HepG2 (cell line): ENCODE data around the gene SIVA1. TPM values are rescaled to one million over a fixed set of nuclear protein-coding genes. Genes with fewer than 3 reads are reported as not detected.

Source experiments
- ATF7-NPFF ChIP-seq: sonication (generic); formaldehyde crosslinking; IDR thresholded peaks from 2 replicates; pipeline ENCODE4 v1.8.1; 2023; ENCODE audit warnings: mild to moderate bottlenecking, low read depth, missing genetic modification reagents, moderate library complexity
- EP300 ChIP-seq, 3 experiments: sonication (generic) in 1 of 3; formaldehyde crosslinking in 1 of 3; IDR thresholded peaks; 2 replicates each; pipeline versions ENCODE4 v1.5.1 to v1.6.1; 2011 to 2020; ENCODE audit warnings: low read depth in 2 of 3, low read length in 2 of 3, borderline replicate concordance in 1 of 3, improper control_type of control experiment in 1 of 3, mild to moderate bottlenecking in 1 of 3, missing genetic modification reagents in 1 of 3, moderate library complexity in 1 of 3
- GABPA ChIP-seq, 2 experiments: IDR thresholded peaks; 2 replicates each; pipeline ENCODE4 v1.6.1; 2011 to 2016; ENCODE audit warnings: low read depth in 2 of 2, low read length in 1 of 2, missing biosample characterization in 1 of 2, missing genetic modification characterization in 1 of 2
- HOXD1 ChIP-seq: sonication (generic); formaldehyde crosslinking; IDR thresholded peaks from 2 replicates; pipeline ENCODE4 v1.5.0; 2020; ENCODE audit warnings: missing genetic modification reagents
- KAT8 ChIP-seq: IDR thresholded peaks from 2 replicates; pipeline ENCODE4 v1.6.1; 2016; ENCODE audit warnings: missing genetic modification reagents, missing compliant biosample characterization
- KDM5A ChIP-seq: fragments of 200-600 bp; sonication (generic); IDR thresholded peaks from 2 replicates; pipeline ENCODE4 v1.7.0; 2018; ENCODE audit warnings: antibody characterized with exemption, mild to moderate bottlenecking, low read length, borderline replicate concordance
- SKI ChIP-seq: fragments of 450-650 bp; IDR thresholded peaks from one replicate; pipeline ENCODE4 v1.6.1; 2018; ENCODE audit warnings: mild to moderate bottlenecking; ENCODE audit not compliant: partially characterized antibody
- ZNF160 ChIP-seq: sonication (generic); formaldehyde crosslinking; IDR thresholded peaks from 2 replicates; pipeline ENCODE4 v1.8.0; 2022; ENCODE audit warnings: mild to moderate bottlenecking, inconsistent platforms, missing genetic modification reagents
- ZNF24 ChIP-seq: fragments of 450-650 bp; IDR thresholded peaks from 2 replicates; pipeline ENCODE4 v1.6.1; 2017; ENCODE audit warnings: antibody characterized with exemption, mild to moderate bottlenecking
- ZNF768 ChIP-seq: sonication (generic); formaldehyde crosslinking; IDR thresholded peaks from 2 replicates; pipeline ENCODE4 v1.4.0; 2020; ENCODE audit warnings: missing genetic modification reagents
- polyA plus RNA-seq, 8 experiments: library from polyadenylated mRNA; depleted of rRNA in 3 of 8; stranded (reverse) in 7 of 8; unstranded in 1 of 8; fragments of >200 nt; fragmentation: Illumina TruSeq in 4 of 8; extraction: Trizol in 4 of 8; gene quantifications; 2 replicates each; pipeline versions ENCODE4 v1.2.1 to v1.2.3, GENCODE V29; 2011 to 2016; ENCODE audit warnings: low read depth in 4 of 8, missing spikeins in 1 of 8, mixed read lengths in 1 of 8; ENCODE audit not compliant: insufficient read depth in 1 of 8
- total RNA-seq, 5 experiments: library from RNA; depleted of rRNA; stranded (reverse); fragments of >200 nt; fragmentation: Illumina TruSeq; extraction: Trizol; gene quantifications; 2 replicates each; pipeline ENCODE4 v1.2.3, GENCODE V29; 2016; ENCODE audit warnings: low read depth in 1 of 5
- TF ChIP-seq, protein P1 (sequence below): IDR thresholded peaks from 2 replicates; pipeline ENCODE4 v1.6.1; 2016
- TF ChIP-seq, protein P2 (sequence below): sonication (generic); formaldehyde crosslinking; IDR thresholded peaks from 2 replicates; pipeline ENCODE4 v1.4.0; 2020; ENCODE audit warnings: missing genetic modification reagents, borderline replicate concordance
- TF ChIP-seq, protein P3 (sequence below): sonication (generic); formaldehyde crosslinking; IDR thresholded peaks from 2 replicates; pipeline ENCODE4 v1.4.0; 2020; ENCODE audit warnings: mild to moderate bottlenecking, missing genetic modification reagents
- TF ChIP-seq, protein P4 (sequence below): sonication (generic); formaldehyde crosslinking; IDR thresholded peaks from 2 replicates; pipeline ENCODE4 v1.8.0; 2023; ENCODE audit warnings: mild to moderate bottlenecking, missing genetic modification reagents

Gene SIVA1
- total and polyA plus RNA-seq, 2 of the 13 experiments (the other 11 are each of a cell fraction or from before 2014, with no cell fraction given) = 123 to 186 TPM

DNA sequence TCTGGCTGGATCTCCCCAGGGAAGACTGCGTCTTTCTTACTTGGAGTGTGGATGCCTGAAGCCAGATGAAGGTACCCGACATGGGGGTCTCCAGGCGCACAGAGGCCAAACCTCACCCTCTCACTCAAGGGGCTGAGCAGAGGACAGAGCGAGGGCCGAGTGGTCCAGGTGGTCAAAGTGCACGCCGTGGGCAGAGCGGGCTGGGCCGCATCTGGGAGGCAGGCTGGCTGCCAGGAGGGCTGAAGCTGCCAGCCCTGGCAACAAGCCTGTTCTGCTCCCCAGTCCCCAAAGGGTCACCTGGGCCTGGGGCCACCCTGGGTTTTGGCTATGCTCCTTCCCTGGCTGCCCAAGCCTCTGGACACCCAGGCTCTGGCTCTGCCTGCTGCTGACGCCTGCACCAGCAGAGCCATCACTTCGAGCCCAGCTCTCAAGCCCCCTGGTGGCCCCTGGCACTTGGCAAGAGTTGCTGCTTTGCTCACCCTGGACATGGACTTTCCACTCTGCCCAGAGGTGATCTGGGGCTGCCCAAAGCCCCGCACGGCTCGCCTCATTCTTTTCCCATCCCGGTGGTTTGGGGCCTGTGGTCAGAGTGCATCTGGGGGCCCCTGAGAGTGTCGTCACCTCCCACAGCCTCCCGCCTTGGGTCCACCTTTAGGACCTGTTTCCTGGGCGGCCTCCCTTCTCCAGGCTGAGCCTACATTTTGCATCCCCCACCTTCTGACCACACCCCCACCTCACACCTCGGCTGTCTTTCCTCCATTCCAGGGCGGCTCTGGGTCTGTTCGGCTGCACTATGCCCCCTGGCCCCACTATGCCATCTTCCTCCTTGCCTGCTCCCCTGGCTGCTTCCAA lies 26.1 kb upstream of the SIVA1 start (continued):
- TF ChIP-seq, protein P1, sequence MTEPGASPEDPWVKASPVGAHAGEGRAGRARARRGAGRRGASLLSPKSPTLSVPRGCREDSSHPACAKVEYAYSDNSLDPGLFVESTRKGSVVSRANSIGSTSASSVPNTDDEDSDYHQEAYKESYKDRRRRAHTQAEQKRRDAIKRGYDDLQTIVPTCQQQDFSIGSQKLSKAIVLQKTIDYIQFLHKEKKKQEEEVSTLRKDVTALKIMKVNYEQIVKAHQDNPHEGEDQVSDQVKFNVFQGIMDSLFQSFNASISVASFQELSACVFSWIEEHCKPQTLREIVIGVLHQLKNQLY (CRISPR knock-in tag) = no peak
- TF ChIP-seq, protein P2, sequence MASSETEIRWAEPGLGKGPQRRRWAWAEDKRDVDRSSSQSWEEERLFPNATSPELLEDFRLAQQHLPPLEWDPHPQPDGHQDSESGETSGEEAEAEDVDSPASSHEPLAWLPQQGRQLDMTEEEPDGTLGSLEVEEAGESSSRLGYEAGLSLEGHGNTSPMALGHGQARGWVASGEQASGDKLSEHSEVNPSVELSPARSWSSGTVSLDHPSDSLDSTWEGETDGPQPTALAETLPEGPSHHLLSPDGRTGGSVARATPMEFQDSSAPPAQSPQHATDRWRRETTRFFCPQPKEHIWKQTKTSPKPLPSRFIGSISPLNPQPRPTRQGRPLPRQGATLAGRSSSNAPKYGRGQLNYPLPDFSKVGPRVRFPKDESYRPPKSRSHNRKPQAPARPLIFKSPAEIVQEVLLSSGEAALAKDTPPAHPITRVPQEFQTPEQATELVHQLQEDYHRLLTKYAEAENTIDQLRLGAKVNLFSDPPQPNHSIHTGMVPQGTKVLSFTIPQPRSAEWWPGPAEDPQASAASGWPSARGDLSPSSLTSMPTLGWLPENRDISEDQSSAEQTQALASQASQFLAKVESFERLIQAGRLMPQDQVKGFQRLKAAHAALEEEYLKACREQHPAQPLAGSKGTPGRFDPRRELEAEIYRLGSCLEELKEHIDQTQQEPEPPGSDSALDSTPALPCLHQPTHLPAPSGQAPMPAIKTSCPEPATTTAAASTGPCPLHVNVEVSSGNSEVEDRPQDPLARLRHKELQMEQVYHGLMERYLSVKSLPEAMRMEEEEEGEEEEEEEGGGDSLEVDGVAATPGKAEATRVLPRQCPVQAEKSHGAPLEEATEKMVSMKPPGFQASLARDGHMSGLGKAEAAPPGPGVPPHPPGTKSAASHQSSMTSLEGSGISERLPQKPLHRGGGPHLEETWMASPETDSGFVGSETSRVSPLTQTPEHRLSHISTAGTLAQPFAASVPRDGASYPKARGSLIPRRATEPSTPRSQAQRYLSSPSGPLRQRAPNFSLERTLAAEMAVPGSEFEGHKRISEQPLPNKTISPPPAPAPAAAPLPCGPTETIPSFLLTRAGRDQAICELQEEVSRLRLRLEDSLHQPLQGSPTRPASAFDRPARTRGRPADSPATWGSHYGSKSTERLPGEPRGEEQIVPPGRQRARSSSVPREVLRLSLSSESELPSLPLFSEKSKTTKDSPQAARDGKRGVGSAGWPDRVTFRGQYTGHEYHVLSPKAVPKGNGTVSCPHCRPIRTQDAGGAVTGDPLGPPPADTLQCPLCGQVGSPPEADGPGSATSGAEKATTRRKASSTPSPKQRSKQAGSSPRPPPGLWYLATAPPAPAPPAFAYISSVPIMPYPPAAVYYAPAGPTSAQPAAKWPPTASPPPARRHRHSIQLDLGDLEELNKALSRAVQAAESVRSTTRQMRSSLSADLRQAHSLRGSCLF = no peak
- peak in 1 of 2 experiments; percentile 53; a peak in 2 of 4 replicates for TF ChIP-seq EP300 (IDR thresholded peaks at IDR 0.05; ENCODE audit: low read depth in 2 of 2, low read length in 2 of 2)
- TF ChIP-seq EP300 (CRISPR knock-in tag; IDR thresholded peaks at IDR 0.05; ENCODE audit: borderline replicate concordance) = no peak
- TF ChIP-seq HOXD1 (CRISPR knock-in tag) = no peak
- TF ChIP-seq KAT8 (CRISPR knock-in tag) = peak; percentile 47; the same call in 1 of the 2 replicates
- no peak for TF ChIP-seq KDM5A
- peak; percentile 56 for TF ChIP-seq SKI
- TF ChIP-seq, protein P3, sequence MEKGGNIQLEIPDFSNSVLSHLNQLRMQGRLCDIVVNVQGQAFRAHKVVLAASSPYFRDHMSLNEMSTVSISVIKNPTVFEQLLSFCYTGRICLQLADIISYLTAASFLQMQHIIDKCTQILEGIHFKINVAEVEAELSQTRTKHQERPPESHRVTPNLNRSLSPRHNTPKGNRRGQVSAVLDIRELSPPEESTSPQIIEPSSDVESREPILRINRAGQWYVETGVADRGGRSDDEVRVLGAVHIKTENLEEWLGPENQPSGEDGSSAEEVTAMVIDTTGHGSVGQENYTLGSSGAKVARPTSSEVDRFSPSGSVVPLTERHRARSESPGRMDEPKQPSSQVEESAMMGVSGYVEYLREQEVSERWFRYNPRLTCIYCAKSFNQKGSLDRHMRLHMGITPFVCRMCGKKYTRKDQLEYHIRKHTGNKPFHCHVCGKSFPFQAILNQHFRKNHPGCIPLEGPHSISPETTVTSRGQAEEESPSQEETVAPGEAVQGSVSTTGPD = peak; percentile 74; the same call in 1 of the 2 replicates
- TF ChIP-seq, protein P4, sequence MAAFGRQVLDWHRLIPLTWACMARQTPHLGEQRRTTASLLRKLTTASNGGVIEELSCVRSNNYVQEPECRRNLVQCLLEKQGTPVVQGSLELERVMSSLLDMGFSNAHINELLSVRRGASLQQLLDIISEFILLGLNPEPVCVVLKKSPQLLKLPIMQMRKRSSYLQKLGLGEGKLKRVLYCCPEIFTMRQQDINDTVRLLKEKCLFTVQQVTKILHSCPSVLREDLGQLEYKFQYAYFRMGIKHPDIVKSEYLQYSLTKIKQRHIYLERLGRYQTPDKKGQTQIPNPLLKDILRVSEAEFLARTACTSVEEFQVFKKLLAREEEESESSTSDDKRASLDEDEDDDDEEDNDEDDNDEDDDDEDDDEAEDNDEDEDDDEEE (CRISPR knock-in tag) = no peak
- no peak for TF ChIP-seq ZNF24
- TF ChIP-seq ATF7-NPFF (CRISPR knock-in tag) = no peak
- TF ChIP-seq ZNF768 = no peak
- TF ChIP-seq ZNF160 (CRISPR knock-in tag) = 0 out of 2 replicates have a peak, but pooled peaks have one; percentile 55
- no peak for TF ChIP-seq GABPA (IDR thresholded peaks at IDR 0.05; ENCODE audit: low read depth, low read length)
- no peak for TF ChIP-seq GABPA (CRISPR knock-in tag; IDR thresholded peaks at IDR 0.05; ENCODE audit: low read depth)
